Loucy (cell line): ENCODE results near the gene ALG5.

ENCODE experiments used
- EZH2phosphoT487 ChIP-seq: fragments of 200-600 bp; IDR thresholded peaks from 2 replicates; pipeline ENCODE4 v1.6.1; 2018; ENCODE audit warnings: antibody characterized with exemption, mild to moderate bottlenecking, moderate library complexity, borderline replicate concordance
- TF ChIP-seq, protein P1 (sequence below): fragments of 200-600 bp; sonication (generic); conservative IDR thresholded peaks from 2 replicates; pipeline ENCODE4 v1.5.1; 2014; ENCODE audit warnings: mild to moderate bottlenecking, antibody characterized with exemption, low read length

DNA sequence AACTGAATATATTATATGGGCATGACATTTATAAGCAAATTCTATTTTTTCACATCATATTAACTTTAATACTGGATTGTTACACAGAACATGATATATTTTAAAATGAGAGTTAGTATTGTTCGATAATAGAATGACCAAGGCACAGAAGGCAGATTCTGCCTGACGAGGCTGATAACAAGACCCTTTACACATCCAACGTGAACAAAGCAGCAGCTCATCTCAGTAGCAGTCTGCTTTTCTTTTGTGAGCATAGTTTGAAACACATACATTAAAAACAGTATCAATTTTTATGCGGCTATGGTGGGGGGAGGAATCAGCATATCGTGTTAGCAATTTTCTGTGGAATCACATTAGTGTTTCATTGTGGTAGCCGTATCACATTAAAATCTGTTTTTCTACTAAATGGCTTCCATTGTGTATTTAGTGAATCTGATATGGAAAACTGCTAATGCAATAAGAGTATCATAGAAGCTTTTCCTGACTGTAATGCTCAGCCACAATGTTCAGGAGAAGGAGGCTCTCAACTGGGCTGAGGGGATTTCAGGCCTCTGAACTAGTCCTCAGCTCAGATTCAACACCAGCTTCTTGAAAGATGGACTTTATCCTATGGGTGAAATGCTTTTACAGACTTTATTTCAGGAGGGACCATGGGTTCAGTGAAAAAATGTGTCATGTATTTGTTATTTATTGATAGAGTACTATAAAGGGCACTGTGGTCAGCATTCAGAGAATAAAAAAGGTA lies 83.1 kb downstream of the ALG5 start:
- TF ChIP-seq, protein P1, sequence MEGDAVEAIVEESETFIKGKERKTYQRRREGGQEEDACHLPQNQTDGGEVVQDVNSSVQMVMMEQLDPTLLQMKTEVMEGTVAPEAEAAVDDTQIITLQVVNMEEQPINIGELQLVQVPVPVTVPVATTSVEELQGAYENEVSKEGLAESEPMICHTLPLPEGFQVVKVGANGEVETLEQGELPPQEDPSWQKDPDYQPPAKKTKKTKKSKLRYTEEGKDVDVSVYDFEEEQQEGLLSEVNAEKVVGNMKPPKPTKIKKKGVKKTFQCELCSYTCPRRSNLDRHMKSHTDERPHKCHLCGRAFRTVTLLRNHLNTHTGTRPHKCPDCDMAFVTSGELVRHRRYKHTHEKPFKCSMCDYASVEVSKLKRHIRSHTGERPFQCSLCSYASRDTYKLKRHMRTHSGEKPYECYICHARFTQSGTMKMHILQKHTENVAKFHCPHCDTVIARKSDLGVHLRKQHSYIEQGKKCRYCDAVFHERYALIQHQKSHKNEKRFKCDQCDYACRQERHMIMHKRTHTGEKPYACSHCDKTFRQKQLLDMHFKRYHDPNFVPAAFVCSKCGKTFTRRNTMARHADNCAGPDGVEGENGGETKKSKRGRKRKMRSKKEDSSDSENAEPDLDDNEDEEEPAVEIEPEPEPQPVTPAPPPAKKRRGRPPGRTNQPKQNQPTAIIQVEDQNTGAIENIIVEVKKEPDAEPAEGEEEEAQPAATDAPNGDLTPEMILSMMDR = no peak
- no peak for TF ChIP-seq EZH2phosphoT487
